Measurements from ENCODE around the gene CREBZF. TPM values are rescaled to one million over a fixed set of nuclear protein-coding genes. Genes with fewer than 3 reads are reported as not detected.

The CREBZF gene
- total RNA-seq, 1 donor from 2014 or later, result 31.0 TPM

- DNase-seq (ENCODE audit: low read depth), result no peak
- Mint-ChIP-seq H3K4me3 (ENCODE audit: unreplicated experiment) (no peak overlapping the region), H3K27ac (ENCODE audit: unreplicated experiment) (no peak overlapping the region), H3K4me1 (ENCODE audit: low read depth, unreplicated experiment) (peaks cover 5% of the 10 kb centered on the region), H3K27me3 (ENCODE audit: low read depth, unreplicated experiment) (no peaks in the 10 kb centered on the region), H3K9me3 (ENCODE audit: unreplicated experiment) (peaks cover 2% of the 10 kb centered on the region), H3K36me3 (ENCODE audit: low read depth, unreplicated experiment) (peaks cover 12% of the 10 kb centered on the region)
- FAIRE-seq, result no peak
- no peak overlapping the region for H2AFZ ChIP-seq (ENCODE audit: low read depth, low read length)
- H3K9me3 ChIP-seq (ENCODE audit: insufficient read depth, low read depth, low read length), result no peaks in the 10 kb centered on the region
- H4K20me1 ChIP-seq (ENCODE audit: insufficient read depth, low read length), result no peaks in the 10 kb centered on the region
- no peak overlapping the region for H3K9ac ChIP-seq (ENCODE audit: low read length)
- no peaks in the 10 kb centered on the region for H3K27me3 ChIP-seq (ENCODE audit: insufficient read depth, low read length)
- H3K36me3 ChIP-seq (ENCODE audit: insufficient read depth, low read length), result no peaks in the 10 kb centered on the region
- no peak overlapping the region for H3K4me2 ChIP-seq (ENCODE audit: low read length)
- no peak for TF ChIP-seq CTCF (IDR thresholded peaks at IDR 0.05; ENCODE audit: insufficient read depth, low read depth, low read length)
- no peak for TF ChIP-seq EZH2 (IDR thresholded peaks at IDR 0.05; ENCODE audit: insufficient read depth, low read length)
- no peaks in the 10 kb centered on the region for H3K79me2 ChIP-seq (ENCODE audit: insufficient read depth, low read length)
- H3K4me1 ChIP-seq (ENCODE audit: insufficient read depth, low read length), result no peaks in the 10 kb centered on the region
- no peak overlapping the region for H3K27ac ChIP-seq (ENCODE audit: low read depth, low read length)
- H3K4me3 ChIP-seq (ENCODE audit: insufficient read depth, low read depth, low read length), result no peak overlapping the region
Observed at GRCh38 chr11:85697747-85698146, 32.8 kb upstream of the CREBZF start.

GRCh38 chr11:85695546-85695945 lies 30.6 kb upstream of the CREBZF start:
- H4K20me1 ChIP-seq (ENCODE audit: insufficient read depth, low read length), result no peaks in the 10 kb centered on the region
- peak overlapping the region; percentile 5 for H3K4me2 ChIP-seq (ENCODE audit: low read length)
- H3K9ac ChIP-seq (ENCODE audit: low read length), result no peak overlapping the region
- peaks cover 21% of the 10 kb centered on the region for H3K36me3 Mint-ChIP-seq (ENCODE audit: low read depth, unreplicated experiment)
- H3K27ac Mint-ChIP-seq (ENCODE audit: unreplicated experiment), result no peak overlapping the region
- H3K27me3 ChIP-seq (ENCODE audit: insufficient read depth, low read length), result no peaks in the 10 kb centered on the region
- FAIRE-seq (no peak), DNase-seq (ENCODE audit: low read depth) (no peak)
- H3K4me3 Mint-ChIP-seq (ENCODE audit: unreplicated experiment), result no peak overlapping the region
- no peaks in the 10 kb centered on the region for H3K79me2 ChIP-seq (ENCODE audit: insufficient read depth, low read length)
- H3K9me3 Mint-ChIP-seq (ENCODE audit: unreplicated experiment), result peaks cover 2% of the 10 kb centered on the region
- TF ChIP-seq CTCF (IDR thresholded peaks at IDR 0.05; ENCODE audit: insufficient read depth, low read depth, low read length) (no peak), EZH2 (IDR thresholded peaks at IDR 0.05; ENCODE audit: insufficient read depth, low read length) (no peak)
- no peaks in the 10 kb centered on the region for H3K27me3 Mint-ChIP-seq (ENCODE audit: low read depth, unreplicated experiment)
- no peaks in the 10 kb centered on the region for H3K4me1 ChIP-seq (ENCODE audit: insufficient read depth, low read length)
- H3K36me3 ChIP-seq (ENCODE audit: insufficient read depth, low read length), result no peaks in the 10 kb centered on the region
- no peak overlapping the region for H2AFZ ChIP-seq (ENCODE audit: low read depth, low read length)
- peaks cover 5% of the 10 kb centered on the region for H3K4me1 Mint-ChIP-seq (ENCODE audit: low read depth, unreplicated experiment)
- no peaks in the 10 kb centered on the region for H3K9me3 ChIP-seq (ENCODE audit: insufficient read depth, low read depth, low read length)
- no peak overlapping the region for H3K4me3 ChIP-seq (ENCODE audit: insufficient read depth, low read depth, low read length)
- peak overlapping the region; percentile 16 for H3K27ac ChIP-seq (ENCODE audit: low read depth, low read length)

- no peak for FAIRE-seq
- no peaks in the 10 kb centered on the region for H3K36me3 ChIP-seq (ENCODE audit: insufficient read depth, low read length)
- TF ChIP-seq EZH2 (IDR thresholded peaks at IDR 0.05; ENCODE audit: insufficient read depth, low read length), result no peak
- peak; percentile 49 for TF ChIP-seq CTCF (IDR thresholded peaks at IDR 0.05; ENCODE audit: insufficient read depth, low read depth, low read length)
- H3K27ac ChIP-seq (ENCODE audit: low read depth, low read length), result no peak overlapping the region
- no peaks in the 10 kb centered on the region for H3K27me3 Mint-ChIP-seq (ENCODE audit: low read depth, unreplicated experiment)
- peaks cover under 1% of the 10 kb centered on the region for H3K9me3 Mint-ChIP-seq (ENCODE audit: unreplicated experiment)
- DNase-seq (ENCODE audit: low read depth), result peak; percentile 38
- H3K4me1 ChIP-seq (ENCODE audit: insufficient read depth, low read length), result no peaks in the 10 kb centered on the region
- no peak overlapping the region for H3K4me3 Mint-ChIP-seq (ENCODE audit: unreplicated experiment)
- no peaks in the 10 kb centered on the region for H3K9me3 ChIP-seq (ENCODE audit: insufficient read depth, low read depth, low read length)
- no peak overlapping the region for H3K9ac ChIP-seq (ENCODE audit: low read length)
- peaks cover 21% of the 10 kb centered on the region for H3K36me3 Mint-ChIP-seq (ENCODE audit: low read depth, unreplicated experiment)
- H3K4me2 ChIP-seq (ENCODE audit: low read length), result no peak overlapping the region
- H3K27ac Mint-ChIP-seq (ENCODE audit: unreplicated experiment), result no peak overlapping the region
- no peak overlapping the region for H2AFZ ChIP-seq (ENCODE audit: low read depth, low read length)
- peaks cover 5% of the 10 kb centered on the region for H3K4me1 Mint-ChIP-seq (ENCODE audit: low read depth, unreplicated experiment)
- H3K79me2 ChIP-seq (ENCODE audit: insufficient read depth, low read length), result no peaks in the 10 kb centered on the region
- H3K4me3 ChIP-seq (ENCODE audit: insufficient read depth, low read depth, low read length), result no peak overlapping the region
- H3K27me3 ChIP-seq (ENCODE audit: insufficient read depth, low read length), result no peaks in the 10 kb centered on the region
- H4K20me1 ChIP-seq (ENCODE audit: insufficient read depth, low read length), result no peaks in the 10 kb centered on the region
Observed at GRCh38 chr11:85694385-85694980, 29.6 kb upstream of the CREBZF start.
